ACC112 (cell line): ENCODE results near the gene EPHB1.

Experiments
- H2AFZ ChIP-seq: fragments of 200-600 bp; sonication (generic); one replicate; pipeline ENCODE4 v1.6.0; 2017; ENCODE audit warnings: antibody characterized with exemption, low read length; ENCODE audit not compliant: unreplicated experiment
- H3K27ac ChIP-seq: fragments of 200-600 bp; sonication (generic); 2 replicates; pipeline ENCODE4 v1.5.1; 2014; ENCODE audit warnings: low read depth, mild to moderate bottlenecking, antibody characterized with exemption, low read length, moderate library complexity
- H3K27me3 ChIP-seq: fragments of 200-600 bp; sonication (generic); 2 replicates; pipeline ENCODE4 v1.6.1; 2014; ENCODE audit warnings: mild to moderate bottlenecking, antibody characterized with exemption, low read length, moderate library complexity, mixed read lengths; ENCODE audit not compliant: insufficient read depth
- H3K36me3 ChIP-seq: fragments of 200-600 bp; sonication (generic); 2 replicates; pipeline ENCODE4 v1.6.1; 2016; ENCODE audit warnings: mild to moderate bottlenecking, antibody characterized with exemption, low read length, moderate library complexity, mixed read lengths; ENCODE audit not compliant: insufficient read depth
- H3K4me1 ChIP-seq: fragments of 200-600 bp; sonication (generic); one replicate; pipeline ENCODE4 v1.6.1; 2016; ENCODE audit warnings: low read length, mixed read lengths; ENCODE audit not compliant: insufficient read depth, unreplicated experiment, control insufficient read depth
- H3K4me3 ChIP-seq: fragments of 200-600 bp; sonication (generic); 2 replicates; pipeline ENCODE4 v1.5.1; 2014; ENCODE audit warnings: mild to moderate bottlenecking, low read depth, low read length
- H3K79me2 ChIP-seq: fragments of 200-600 bp; sonication (generic); one replicate; pipeline ENCODE4 v1.6.0; 2016; ENCODE audit warnings: low read length; ENCODE audit not compliant: control insufficient read depth, unreplicated experiment, insufficient read depth

Gene EPHB1

DNA sequence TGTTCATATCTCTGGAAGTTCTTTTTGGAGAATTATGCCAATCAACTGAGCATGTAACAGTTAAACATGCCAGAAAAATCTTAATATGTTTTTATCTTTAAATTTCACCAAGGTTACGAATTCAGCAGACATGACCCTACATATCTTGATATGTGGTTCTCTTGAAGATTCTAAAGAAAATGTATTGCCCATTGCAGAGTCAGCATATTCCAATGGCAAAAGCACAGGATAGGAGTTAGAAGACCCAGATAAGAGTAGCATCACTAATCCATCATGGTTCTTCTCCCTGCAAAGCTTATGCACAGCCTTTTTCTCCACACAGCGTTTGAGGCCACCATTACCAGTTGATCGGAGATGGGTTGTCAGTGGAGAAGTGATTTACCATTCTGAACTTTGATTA is 402.8 kb downstream of the EPHB1 start:
- no peaks in the 10 kb centered on the region for H3K4me1 ChIP-seq

GRCh38 chr3:135199137-135199536 is 404.1 kb downstream of the EPHB1 start:
- Histone ChIP-seq H3K27me3 (no peaks in the 10 kb centered on the region), H2AFZ (no peak overlapping the region), H3K4me1 (no peaks in the 10 kb centered on the region)

More for the DNA sequence above, 402.8 kb downstream of the EPHB1 start:
- Histone ChIP-seq H3K79me2 (no peaks in the 10 kb centered on the region), H3K4me3 (no peak overlapping the region), H3K27ac (no peak overlapping the region), H2AFZ (no peak overlapping the region), H3K36me3 (no peaks in the 10 kb centered on the region), H3K27me3 (no peaks in the 10 kb centered on the region)

GRCh38 chr3:135203026-135203425 is 408.0 kb downstream of the EPHB1 start:
- Histone ChIP-seq H3K79me2 (no peaks in the 10 kb centered on the region), H3K4me3 (no peak overlapping the region), H3K36me3 (no peaks in the 10 kb centered on the region), H3K4me1 (no peaks in the 10 kb centered on the region), H2AFZ (no peak overlapping the region), H3K27ac (no peak overlapping the region), H3K27me3 (no peaks in the 10 kb centered on the region)

More at GRCh38 chr3:135199137-135199536, 404.1 kb downstream of the EPHB1 start:
- H3K79me2 ChIP-seq, result no peaks in the 10 kb centered on the region
- H3K27ac ChIP-seq, result no peak overlapping the region
- no peaks in the 10 kb centered on the region for H3K36me3 ChIP-seq
- no peak overlapping the region for H3K4me3 ChIP-seq

DNA sequence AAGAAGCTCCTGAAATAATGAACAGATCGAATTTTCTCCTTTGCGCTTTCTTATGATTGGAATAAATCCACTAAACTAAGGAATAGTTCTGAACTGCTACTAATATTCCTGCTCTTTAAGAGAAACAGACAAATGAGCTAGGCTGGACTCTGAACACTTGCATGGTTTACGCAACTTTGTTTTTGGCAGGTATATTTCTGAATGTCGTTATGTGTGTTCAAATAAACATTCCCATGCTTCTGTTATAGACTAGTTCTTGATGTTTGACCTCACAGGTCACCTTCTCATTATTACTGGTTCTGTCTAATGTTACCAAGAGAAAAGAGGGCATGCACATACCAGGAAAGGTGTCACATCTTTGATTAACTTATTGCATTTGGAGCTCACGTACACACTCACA is 418.2 kb downstream of the EPHB1 start:
- no peak overlapping the region for H2AFZ ChIP-seq
- H3K27ac ChIP-seq, result no peak overlapping the region
- no peaks in the 10 kb centered on the region for H3K36me3 ChIP-seq
- no peaks in the 10 kb centered on the region for H3K27me3 ChIP-seq
- H3K4me3 ChIP-seq, result no peak overlapping the region
- H3K4me1 ChIP-seq, result no peaks in the 10 kb centered on the region
- H3K79me2 ChIP-seq, result no peaks in the 10 kb centered on the region

- Histone ChIP-seq H3K27ac (no peak overlapping the region), H3K36me3 (no peaks in the 10 kb centered on the region), H3K79me2 (no peaks in the 10 kb centered on the region)
Measured at GRCh38 chr3:135213822-135214221, 418.8 kb downstream of the EPHB1 start.

GRCh38 chr3:135214400-135214799 is 419.3 kb downstream of the EPHB1 start:
- no peaks in the 10 kb centered on the region for H3K4me1 ChIP-seq
- H3K79me2 ChIP-seq, result no peaks in the 10 kb centered on the region
- H3K27ac ChIP-seq, result no peak overlapping the region
- H3K36me3 ChIP-seq, result no peaks in the 10 kb centered on the region
- no peak overlapping the region for H3K4me3 ChIP-seq
- H3K27me3 ChIP-seq, result no peaks in the 10 kb centered on the region
- H2AFZ ChIP-seq, result no peak overlapping the region

More at GRCh38 chr3:135213822-135214221, 418.8 kb downstream of the EPHB1 start:
- H3K4me3 ChIP-seq, result no peak overlapping the region
- H2AFZ ChIP-seq, result no peak overlapping the region
- H3K27me3 ChIP-seq, result no peaks in the 10 kb centered on the region
- H3K4me1 ChIP-seq, result no peaks in the 10 kb centered on the region

GRCh38 chr3:135215516-135215915 is 420.5 kb downstream of the EPHB1 start:
- Histone ChIP-seq H3K27ac (no peak overlapping the region), H3K36me3 (no peaks in the 10 kb centered on the region), H3K4me1 (no peaks in the 10 kb centered on the region), H3K4me3 (no peak overlapping the region), H3K79me2 (no peaks in the 10 kb centered on the region), H3K27me3 (no peaks in the 10 kb centered on the region), H2AFZ (no peak overlapping the region)

DNA sequence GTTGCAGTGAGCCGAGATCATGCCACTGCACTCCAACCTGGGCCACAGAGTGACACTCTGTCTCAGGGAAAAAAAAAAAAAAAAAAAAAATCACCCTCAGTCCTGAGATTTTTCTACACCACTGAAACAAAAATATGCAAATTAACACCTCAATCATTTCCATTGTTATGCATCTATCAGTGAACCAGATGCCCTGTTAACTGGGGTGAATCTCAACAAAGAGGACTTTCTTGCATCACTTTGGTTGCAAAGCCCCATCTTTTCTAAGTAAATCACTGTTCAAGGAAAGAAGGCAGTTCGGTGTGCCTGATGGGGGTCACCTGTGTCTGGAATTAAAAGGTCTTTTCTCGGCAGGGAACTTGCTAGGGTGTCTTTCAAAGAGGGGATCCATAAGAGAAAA is 421.6 kb downstream of the EPHB1 start:
- Histone ChIP-seq H3K27me3 (no peaks in the 10 kb centered on the region), H3K27ac (no peak overlapping the region), H3K4me3 (no peak overlapping the region), H3K36me3 (no peaks in the 10 kb centered on the region), H3K4me1 (no peaks in the 10 kb centered on the region), H2AFZ (no peak overlapping the region), H3K79me2 (no peaks in the 10 kb centered on the region)

DNA sequence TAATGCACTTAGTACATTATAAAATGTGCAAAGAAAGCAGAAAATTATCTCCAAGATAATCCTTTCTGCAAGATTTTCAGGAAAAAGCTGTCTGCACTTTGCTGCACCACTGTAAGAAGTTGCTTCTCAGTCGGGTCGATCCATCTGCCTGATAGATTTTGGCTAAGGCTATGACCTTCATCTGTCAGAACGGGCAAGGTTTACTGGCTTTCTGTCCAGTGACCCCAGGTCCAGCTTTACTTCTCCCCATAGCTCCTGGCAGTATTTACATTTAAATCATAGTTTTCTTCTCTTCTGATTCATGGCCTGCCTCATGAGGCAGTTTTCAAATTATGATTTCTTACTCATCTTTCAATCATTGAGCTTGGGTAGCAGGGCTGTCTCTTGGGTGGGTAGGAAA is 422.7 kb downstream of the EPHB1 start:
- H3K4me3 ChIP-seq, result no peak overlapping the region
- no peak overlapping the region for H2AFZ ChIP-seq
- H3K79me2 ChIP-seq, result no peaks in the 10 kb centered on the region
- no peaks in the 10 kb centered on the region for H3K36me3 ChIP-seq
- H3K4me1 ChIP-seq, result no peaks in the 10 kb centered on the region
- H3K27ac ChIP-seq, result no peak overlapping the region
- no peaks in the 10 kb centered on the region for H3K27me3 ChIP-seq

DNA sequence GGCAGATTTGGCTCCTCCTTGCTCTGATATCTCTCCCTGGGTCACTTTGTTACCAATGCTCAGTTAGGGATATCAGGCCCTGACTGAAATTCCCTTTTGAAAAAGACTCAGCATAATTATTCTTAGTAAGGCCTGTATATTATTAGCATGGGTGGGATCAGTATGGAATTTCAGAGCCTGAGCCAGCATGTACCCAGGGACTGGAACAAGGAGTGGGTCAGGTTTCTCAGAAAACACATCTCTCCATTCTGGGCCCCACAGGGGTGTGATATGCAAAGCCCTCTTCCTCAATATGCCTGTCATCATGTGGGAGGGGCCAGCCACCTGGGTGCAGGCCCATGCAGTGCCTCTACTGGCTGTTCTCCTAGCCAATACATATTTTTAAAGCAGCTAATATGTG is 423.2 kb downstream of the EPHB1 start:
- Histone ChIP-seq H3K79me2 (no peaks in the 10 kb centered on the region), H2AFZ (no peak overlapping the region), H3K4me1 (no peaks in the 10 kb centered on the region), H3K27me3 (no peaks in the 10 kb centered on the region), H3K4me3 (no peak overlapping the region), H3K36me3 (no peaks in the 10 kb centered on the region), H3K27ac (no peak overlapping the region)

DNA sequence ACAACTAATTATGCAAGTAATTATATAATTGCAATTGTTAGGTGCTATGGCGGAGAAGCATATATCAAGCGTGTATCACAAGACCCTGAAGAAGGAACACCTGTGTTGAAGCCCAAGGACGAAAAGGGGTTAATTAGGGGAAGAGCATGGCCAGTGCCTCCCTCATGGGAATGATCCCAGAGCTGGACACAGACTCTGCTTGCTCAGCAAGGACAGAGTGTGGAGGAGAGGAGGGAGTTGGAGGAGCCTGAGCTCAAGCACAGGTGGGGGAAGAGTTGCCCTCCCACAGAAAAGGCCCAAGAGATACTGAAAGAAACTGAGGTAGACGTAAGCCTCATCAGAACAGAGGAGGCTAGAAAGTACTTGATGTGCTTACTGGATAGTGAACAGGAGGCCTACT is 423.7 kb downstream of the EPHB1 start:
- no peaks in the 10 kb centered on the region for H3K4me1 ChIP-seq
- no peak overlapping the region for H2AFZ ChIP-seq
- H3K36me3 ChIP-seq, result no peaks in the 10 kb centered on the region
- no peak overlapping the region for H3K4me3 ChIP-seq
- H3K27me3 ChIP-seq, result no peaks in the 10 kb centered on the region
- no peaks in the 10 kb centered on the region for H3K79me2 ChIP-seq
- no peak overlapping the region for H3K27ac ChIP-seq
